Right lobe of liver (tissue), 6 donors: Measurements from ENCODE around the gene MVB12A. TPM values are rescaled to one million over a fixed set of nuclear protein-coding genes. Genes with fewer than 3 reads are reported as not detected.

Experiments used
- ATAC-seq, 4 donors: fragments of 200-7000 bp; cut with Tn5 transposase; one replicate each; pipeline ENCODE4 v1.9.1; 2020; ENCODE audit warnings: mild to moderate bottlenecking in 4 of 4, moderate library complexity in 4 of 4
- DNase-seq, 3 donors: peaks; one replicate each; pipeline ENCODE4 v3.0.0-alpha.2; 2020
- H3K27ac ChIP-seq, 3 donors: fragments of 200-600 bp; one replicate each; pipeline ENCODE4 v1.8.0; 2022
- H3K27me3 ChIP-seq, 2 donors: fragments of 200-600 bp; one replicate each; pipeline ENCODE4 v1.8.0; 2022
- H3K36me3 ChIP-seq, 4 donors: fragments of 200-600 bp; sonication (generic) in 1 of 4; one replicate each; pipeline versions ENCODE4 v1.5.1 to v1.8.0; 2017 to 2022; ENCODE audit warnings: control low read depth in 1 of 4
- H3K4me1 ChIP-seq, 4 donors: fragments of 200-600 bp; sonication (generic) in 1 of 4; one replicate each; pipeline versions ENCODE4 v1.5.1 to v1.8.0; 2017 to 2022; ENCODE audit warnings: control low read depth in 1 of 4
- H3K4me3 ChIP-seq, 3 donors: fragments of 200-600 bp; one replicate each; pipeline ENCODE4 v1.8.0; 2022
- H3K9me3 ChIP-seq, 4 donors: fragments of 200-600 bp; sonication (generic) in 1 of 4; one replicate each; pipeline versions ENCODE4 v1.5.1 to v1.8.0; 2017 to 2022; ENCODE audit warnings: control low read depth in 1 of 4
- CTCF ChIP-seq, 4 donors: fragments of 200-600 bp in 3 of 4; fragments of 450-650 bp in 1 of 4; IDR thresholded peaks; one replicate each; pipeline versions ENCODE4 v1.5.1 to v1.8.0; 2016 to 2022; ENCODE audit warnings: antibody characterized with exemption in 4 of 4, mild to moderate bottlenecking in 2 of 4
- POLR2A ChIP-seq: fragments of 450-650 bp; IDR thresholded peaks from one replicate; pipeline ENCODE4 v1.6.1; 2017; ENCODE audit warnings: antibody characterized with exemption, mild to moderate bottlenecking
- WGBS: methylation state at CpG from one replicate; pipeline ENCODE4 v1.1.6; 2018; ENCODE audit warnings: low coverage, low lambda C conversion rate; ENCODE audit not compliant: insufficient coverage; ENCODE audit errors: missing lambda C conversion rate; 5-methylcytosine and 5-hydroxymethylcytosine counted together
- intact Hi-C, 2 donors: fragments of 100-400 bp; cut with DNase I; formaldehyde crosslinking; loops; one replicate each; pipeline versions ENCODE4 v1.11.2 to v1.14.1; 2022
- total RNA-seq, 6 experiments: library from RNA; depleted of rRNA in 2 of 6; stranded (reverse); fragments of >200 nt in 2 of 6; fragmentation: NEBNext Ultra II Directional in 3 of 6; extraction: Animal tissue kit (Norgen Biotek cat#: 25700) in 3 of 6; gene quantifications; one replicate each; pipeline versions ENCODE4 v1.1.0 to v1.2.4, GENCODE V29; 2016 to 2023
- donor health status: DM: no; HTN: yes; CAD: no.
- donor health status: DM: no; HTN: no; CAD: no.
- donor health status: DM: no; HTN: no; CAD: no.
- donor health status: DM: no; HTN: yes; CAD: no.
- donor health status: DM: no; HTN: yes; CAD: no.

The MVB12A gene
- total RNA-seq, 6 experiments from 2014 or later = 13.5 to 38.0 (median 15.8) TPM

DNA sequence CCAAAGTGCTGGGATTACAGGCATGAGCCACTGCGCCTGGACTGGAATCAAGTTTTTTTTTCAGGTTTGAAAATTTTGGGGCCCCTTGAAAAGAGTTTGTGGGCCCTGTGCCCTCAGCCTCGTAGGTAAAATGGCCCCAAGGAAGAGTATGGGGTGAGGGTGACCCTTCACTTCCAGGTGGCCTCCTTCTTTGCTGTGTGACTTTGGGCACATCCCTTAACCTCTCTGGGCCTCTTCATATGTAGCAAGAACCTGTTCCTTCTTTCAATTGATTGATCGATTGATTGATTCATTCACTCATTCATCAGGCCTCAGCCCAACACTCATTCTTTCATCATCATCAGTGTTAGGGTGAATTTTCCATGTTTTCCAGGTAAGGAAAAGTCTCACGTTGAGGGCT, 32.0 kb downstream of the MVB12A start:
- H3K4me1 ChIP-seq = peaks cover 0 to 6% (median 0%) of the 10 kb centered on the region in 4 donors
- no peaks in the 10 kb centered on the region for H3K36me3 ChIP-seq
- WGBS = 73% methylated on average over 4 of the region's 4 CpGs
- intact Hi-C loops = loop anchor here (10.0 kb wide), 2 partner anchors 57 to 107 kb away; partner anchors contain the start of gene CCDC194 (in 1 of the 2)
- H3K27ac ChIP-seq = no peak overlapping the region
- no peak overlapping the region for H3K4me3 ChIP-seq
- no peak for TF ChIP-seq CTCF (IDR thresholded peaks at IDR 0.05)
- no peak for TF ChIP-seq POLR2A
- no peak for ATAC-seq
- DNase-seq = no peak
- H3K9me3 ChIP-seq = no peaks in the 10 kb centered on the region
- H3K27me3 ChIP-seq = peaks cover 0 to 15% of the 10 kb centered on the region in 2 donors

DNA sequence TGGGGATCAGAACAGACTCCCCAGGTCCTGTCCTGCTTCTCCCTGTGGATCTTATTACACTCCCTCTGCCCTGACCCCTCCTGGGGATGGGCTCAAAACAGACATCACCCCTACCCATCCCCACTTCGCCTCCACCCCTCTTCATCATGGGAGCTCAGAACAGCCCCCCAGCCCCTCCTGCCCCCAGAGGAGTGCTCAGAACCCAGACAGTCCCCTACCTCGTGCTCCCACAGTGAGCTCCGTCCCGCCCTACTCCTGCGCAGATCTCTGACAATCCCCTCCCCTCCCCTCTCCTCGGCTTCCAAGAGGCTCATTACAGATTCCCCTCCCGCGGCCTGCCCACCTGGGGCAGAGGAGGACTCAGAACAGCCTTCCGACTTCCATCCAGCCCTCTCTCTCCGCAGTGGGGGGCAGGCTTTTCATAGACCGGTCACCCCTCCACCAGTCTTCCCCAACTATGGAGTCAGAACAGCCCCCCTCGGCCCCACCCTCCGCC, 34.8 kb downstream of the MVB12A start:
- no peaks in the 10 kb centered on the region for H3K36me3 ChIP-seq
- ATAC-seq (peak in 1 of 4 donors; percentile 10), DNase-seq (no peak)
- H3K27ac ChIP-seq = no peak overlapping the region
- intact Hi-C loops = loop anchor here (10.0 kb wide), 2 partner anchors 60 to 110 kb away; partner anchors contain the start of gene CCDC194 (in 1 of the 2)
- 10% methylated on average over 12 of the region's 13 CpGs for WGBS
- no peaks in the 10 kb centered on the region for H3K9me3 ChIP-seq
- H3K4me1 ChIP-seq = no peaks in the 10 kb centered on the region
- no peak for TF ChIP-seq POLR2A
- no peak for TF ChIP-seq CTCF (IDR thresholded peaks at IDR 0.05)
- no peak overlapping the region for H3K4me3 ChIP-seq
- peaks cover 0 to 15% of the 10 kb centered on the region in 2 donors for H3K27me3 ChIP-seq

DNA sequence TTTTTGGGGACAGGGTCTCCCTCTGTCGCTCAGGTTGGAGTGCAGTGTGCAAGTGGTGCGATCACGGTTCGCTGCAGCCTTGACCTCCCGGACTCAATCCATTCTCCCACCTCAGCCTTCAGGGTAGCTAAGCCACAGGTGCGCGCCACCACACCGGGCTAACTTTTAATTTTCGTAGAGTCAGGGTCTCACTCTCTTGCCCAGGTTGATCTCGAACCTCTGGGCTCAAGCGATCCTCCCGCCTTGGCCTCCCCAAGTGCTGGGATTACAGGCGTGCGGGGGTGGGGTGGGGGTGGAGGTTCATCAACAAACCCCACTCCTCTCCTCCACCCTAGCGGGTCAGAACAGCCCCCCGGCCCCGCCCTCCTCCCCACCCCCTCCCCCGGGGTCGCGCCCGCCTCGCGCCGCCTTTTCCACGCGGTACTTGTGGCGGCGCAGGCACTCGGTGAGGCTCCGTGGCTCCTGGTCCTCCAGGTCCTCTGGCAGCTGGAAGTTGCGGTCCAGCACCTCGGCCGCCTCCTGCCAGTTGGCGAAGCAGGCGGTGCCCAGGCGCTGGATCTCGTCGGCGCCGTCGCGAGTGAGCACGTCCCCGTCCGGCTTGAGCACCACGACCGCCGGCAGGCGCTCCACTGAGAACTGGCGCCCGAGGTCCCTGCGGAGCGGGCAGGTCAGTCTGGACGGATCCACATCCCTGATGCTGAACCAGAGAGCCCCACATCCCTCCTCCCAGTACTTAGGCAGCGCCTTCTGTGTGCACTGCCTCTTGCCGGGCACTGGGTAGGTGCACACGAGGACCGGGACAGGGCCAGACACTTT, 35.7 kb downstream of the MVB12A start:
- H3K36me3 ChIP-seq = no peaks in the 10 kb centered on the region
- no peak overlapping the region for H3K27ac ChIP-seq
- no peak for TF ChIP-seq POLR2A
- TF ChIP-seq CTCF (IDR thresholded peaks at IDR 0.05) = no peak
- ATAC-seq = peak in 1 of 4 donors; percentile 11
- WGBS = 13% methylated on average over 25 of the region's 58 CpGs
- peaks cover 0 to 15% of the 10 kb centered on the region in 2 donors for H3K27me3 ChIP-seq
- DNase-seq = no peak
- no peaks in the 10 kb centered on the region for H3K9me3 ChIP-seq
- intact Hi-C loops = loop anchor here (10.0 kb wide), 2 partner anchors 61 to 111 kb away; partner anchors contain the start of gene CCDC194 (in 1 of the 2)
- H3K4me1 ChIP-seq = no peaks in the 10 kb centered on the region
- no peak overlapping the region for H3K4me3 ChIP-seq

DNA sequence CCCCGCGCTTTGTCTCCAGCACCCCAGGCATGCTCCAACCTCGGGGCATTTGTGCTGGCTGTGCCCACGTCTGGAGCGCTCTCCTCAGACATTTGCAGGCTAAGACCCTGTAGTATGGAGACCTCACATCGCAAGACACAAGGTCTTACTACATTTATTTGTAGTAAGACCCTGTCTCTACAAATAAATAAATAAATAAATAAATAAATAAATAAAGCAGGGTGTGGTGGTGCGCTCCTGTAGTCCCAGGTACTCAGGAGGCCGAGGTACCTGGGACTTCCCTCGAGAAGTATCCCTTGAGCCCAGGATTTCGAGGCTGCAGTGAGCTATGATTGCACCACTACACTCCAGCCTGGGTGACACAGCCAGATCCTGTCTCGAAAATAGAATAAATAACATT, 36.3 kb downstream of the MVB12A start:
- TF ChIP-seq CTCF (IDR thresholded peaks at IDR 0.05) (no peak), POLR2A (no peak)
- no peaks in the 10 kb centered on the region for H3K36me3 ChIP-seq
- no peak for DNase-seq
- H3K27me3 ChIP-seq = peaks cover 0 to 15% of the 10 kb centered on the region in 2 donors
- no peak overlapping the region for H3K27ac ChIP-seq
- no peaks in the 10 kb centered on the region for H3K9me3 ChIP-seq
- intact Hi-C loops = loop anchor here (10.0 kb wide), 2 partner anchors 61 to 111 kb away; partner anchors contain the start of gene CCDC194 (in 1 of the 2)
- no peak for ATAC-seq
- 54% methylated on average over 10 of the region's 11 CpGs for WGBS
- no peak overlapping the region for H3K4me3 ChIP-seq
- H3K4me1 ChIP-seq = no peaks in the 10 kb centered on the region
